SK-N-SH (cell line): Measurements from ENCODE around the gene TCFL5.

Experiments
- EZH2phosphoT487 ChIP-seq: fragments of 200-600 bp; sonication (generic); IDR thresholded peaks from 2 replicates; pipeline ENCODE4 v1.6.1; 2017; ENCODE audit warnings: low read depth, mixed run types, mild to moderate bottlenecking, antibody characterized with exemption, moderate library complexity, borderline replicate concordance
- MXI1 ChIP-seq: IDR thresholded peaks from 2 replicates; pipeline ENCODE4 v1.6.1; 2012; ENCODE audit warnings: mild to moderate bottlenecking, low read depth, low read length, improper control_type of control experiment
- TF ChIP-seq, protein P1 (sequence below): IDR thresholded peaks from 2 replicates; pipeline ENCODE4 v1.4.0; 2012; ENCODE audit warnings: low read depth, borderline replicate concordance
- TF ChIP-seq, protein P2 (sequence below): fragments of 200-600 bp; sonication (generic); IDR thresholded peaks from 2 replicates; pipeline ENCODE4 v1.6.1; 2017; ENCODE audit warnings: antibody characterized with exemption, mild to moderate bottlenecking, moderate library complexity

DNA sequence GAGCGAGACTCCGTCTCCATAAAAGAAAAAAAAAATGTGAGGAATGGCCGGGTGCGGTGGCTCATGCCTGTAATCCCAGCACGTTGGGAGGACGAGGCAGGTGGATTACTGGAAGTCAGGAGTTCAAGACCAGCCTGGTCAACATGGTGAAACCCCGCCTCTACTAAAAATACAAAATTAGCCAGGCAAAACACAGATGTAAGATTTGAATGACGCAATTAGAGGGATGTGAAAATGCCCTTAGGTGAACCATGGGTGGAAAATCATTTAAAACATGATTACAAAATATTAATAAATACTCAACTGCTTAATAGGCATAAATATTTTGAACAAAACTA, 23.9 kb downstream of the TCFL5 start:
- TF ChIP-seq, protein P1, sequence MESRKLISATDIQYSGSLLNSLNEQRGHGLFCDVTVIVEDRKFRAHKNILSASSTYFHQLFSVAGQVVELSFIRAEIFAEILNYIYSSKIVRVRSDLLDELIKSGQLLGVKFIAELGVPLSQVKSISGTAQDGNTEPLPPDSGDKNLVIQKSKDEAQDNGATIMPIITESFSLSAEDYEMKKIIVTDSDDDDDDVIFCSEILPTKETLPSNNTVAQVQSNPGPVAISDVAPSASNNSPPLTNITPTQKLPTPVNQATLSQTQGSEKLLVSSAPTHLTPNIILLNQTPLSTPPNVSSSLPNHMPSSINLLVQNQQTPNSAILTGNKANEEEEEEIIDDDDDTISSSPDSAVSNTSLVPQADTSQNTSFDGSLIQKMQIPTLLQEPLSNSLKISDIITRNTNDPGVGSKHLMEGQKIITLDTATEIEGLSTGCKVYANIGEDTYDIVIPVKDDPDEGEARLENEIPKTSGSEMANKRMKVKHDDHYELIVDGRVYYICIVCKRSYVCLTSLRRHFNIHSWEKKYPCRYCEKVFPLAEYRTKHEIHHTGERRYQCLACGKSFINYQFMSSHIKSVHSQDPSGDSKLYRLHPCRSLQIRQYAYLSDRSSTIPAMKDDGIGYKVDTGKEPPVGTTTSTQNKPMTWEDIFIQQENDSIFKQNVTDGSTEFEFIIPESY: no peak
- TF ChIP-seq MXI1 (no peak), EZH2phosphoT487 (no peak)
- TF ChIP-seq, protein P2, sequence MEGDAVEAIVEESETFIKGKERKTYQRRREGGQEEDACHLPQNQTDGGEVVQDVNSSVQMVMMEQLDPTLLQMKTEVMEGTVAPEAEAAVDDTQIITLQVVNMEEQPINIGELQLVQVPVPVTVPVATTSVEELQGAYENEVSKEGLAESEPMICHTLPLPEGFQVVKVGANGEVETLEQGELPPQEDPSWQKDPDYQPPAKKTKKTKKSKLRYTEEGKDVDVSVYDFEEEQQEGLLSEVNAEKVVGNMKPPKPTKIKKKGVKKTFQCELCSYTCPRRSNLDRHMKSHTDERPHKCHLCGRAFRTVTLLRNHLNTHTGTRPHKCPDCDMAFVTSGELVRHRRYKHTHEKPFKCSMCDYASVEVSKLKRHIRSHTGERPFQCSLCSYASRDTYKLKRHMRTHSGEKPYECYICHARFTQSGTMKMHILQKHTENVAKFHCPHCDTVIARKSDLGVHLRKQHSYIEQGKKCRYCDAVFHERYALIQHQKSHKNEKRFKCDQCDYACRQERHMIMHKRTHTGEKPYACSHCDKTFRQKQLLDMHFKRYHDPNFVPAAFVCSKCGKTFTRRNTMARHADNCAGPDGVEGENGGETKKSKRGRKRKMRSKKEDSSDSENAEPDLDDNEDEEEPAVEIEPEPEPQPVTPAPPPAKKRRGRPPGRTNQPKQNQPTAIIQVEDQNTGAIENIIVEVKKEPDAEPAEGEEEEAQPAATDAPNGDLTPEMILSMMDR: no peak
